ENCODE measurements around the gene TAF7.
A peak's percentile ranks its signal among the peaks of the same experiment; 100 is the strongest.
"Not testable (repeated sequence)": the region's sequence is repeated elsewhere in the genome, so short reads cannot be mapped to it uniquely, and the experiment has no call there.

Gene TAF7

GRCh38 chr5:141320225-141321169, at the start of gene TAF7:
Gene TAF7 (minus strand): TSS chr5:141320784. CDS start chr5:141320044, 740 bp downstream.
- DNase-seq: peak; percentile 20 to 91 (median 82)

- DNase-seq: no peak
These were observed 45.7 kb upstream of the TAF7 start for GRCh38 chr5:141366016-141366896.

- no peak for DNase-seq
These were observed 43.5 kb upstream of the TAF7 start, which contains the start of gene PCDHGA5 for GRCh38 chr5:141363952-141364660. Gene PCDHGA5 (plus strand): TSS chr5:141364162. CDS start chr5:141364331, 169 bp downstream.

GRCh38 chr5:141362719-141363118, 42.1 kb upstream of the TAF7 start:
- no peak for DNase-seq

- DNase-seq: no peak
These were observed 40.1 kb upstream of the TAF7 start for GRCh38 chr5:141360685-141361084.

GRCh38 chr5:141359790-141360426, 39.3 kb upstream of the TAF7 start, which contains the start of gene PCDHGB2:
Gene PCDHGB2 (plus strand): TSS chr5:141359994. CDS start chr5:141360136, 142 bp downstream.
- DNase-seq: no peak

- DNase-seq: no peak
These were observed 36.4 kb upstream of the TAF7 start for GRCh38 chr5:141356950-141357349.

- no peak for DNase-seq
These were observed 35.5 kb upstream of the TAF7 start for GRCh38 chr5:141356133-141356532.

- no peak for DNase-seq
These were observed 35.1 kb upstream of the TAF7 start for GRCh38 chr5:141355641-141356040.

GRCh38 chr5:141354900-141355469, 34.4 kb upstream of the TAF7 start, which contains the start of gene PCDHGA4:
Gene PCDHGA4 (plus strand): TSS chr5:141355021. CDS start chr5:141355108, 87 bp downstream.
- no peak for DNase-seq

GRCh38 chr5:141351591-141351990, 31.0 kb upstream of the TAF7 start:
- no peak for DNase-seq

GRCh38 chr5:141349917-141350619, 29.5 kb upstream of the TAF7 start, which contains the start of gene PCDHGB1:
Gene PCDHGB1 (plus strand): TSS chr5:141350099. CDS start chr5:141350261, 162 bp downstream.
- peak in 1 of 14 donors; percentile 9 for DNase-seq

GRCh38 chr5:141346017-141346416, 25.4 kb upstream of the TAF7 start:
- DNase-seq: not testable (repeated sequence)

- DNase-seq: no peak
These were observed 24.7 kb upstream of the TAF7 start for GRCh38 chr5:141345327-141345726.

- no peak for DNase-seq
These were observed 23.4 kb upstream of the TAF7 start for GRCh38 chr5:141343953-141344463.

GRCh38 chr5:141343242-141343952, 22.8 kb upstream of the TAF7 start, which contains the start of gene PCDHGA3:
Gene PCDHGA3 (plus strand): TSS chr5:141343829. CDS start chr5:141344034, 205 bp downstream.
- no peak for DNase-seq

- DNase-seq: no peak
These were observed 22.2 kb upstream of the TAF7 start for GRCh38 chr5:141342773-141343172.

GRCh38 chr5:141340781-141341354, 20.3 kb upstream of the TAF7 start:
- not testable (repeated sequence) for DNase-seq

Measured in C1 segment of cervical spinal cord (tissue), 14 donors.